Activated CD4-positive, alpha-beta T cell treated with anti-CD3 and anti-CD28 coated beads, Interleukin-2, amount 50 U/mL, for 4 hours (primary cell): ENCODE data around the gene PPIL6.
"Not testable (repeated sequence)": the region's sequence is repeated elsewhere in the genome, so short reads cannot be mapped to it uniquely, and the experiment has no call there.

ENCODE experiments used
- DNase-seq, 2 experiments: peaks; one replicate each; pipeline ENCODE4 v3.0.0-alpha.2; 2020

PPIL6 gene

DNA sequence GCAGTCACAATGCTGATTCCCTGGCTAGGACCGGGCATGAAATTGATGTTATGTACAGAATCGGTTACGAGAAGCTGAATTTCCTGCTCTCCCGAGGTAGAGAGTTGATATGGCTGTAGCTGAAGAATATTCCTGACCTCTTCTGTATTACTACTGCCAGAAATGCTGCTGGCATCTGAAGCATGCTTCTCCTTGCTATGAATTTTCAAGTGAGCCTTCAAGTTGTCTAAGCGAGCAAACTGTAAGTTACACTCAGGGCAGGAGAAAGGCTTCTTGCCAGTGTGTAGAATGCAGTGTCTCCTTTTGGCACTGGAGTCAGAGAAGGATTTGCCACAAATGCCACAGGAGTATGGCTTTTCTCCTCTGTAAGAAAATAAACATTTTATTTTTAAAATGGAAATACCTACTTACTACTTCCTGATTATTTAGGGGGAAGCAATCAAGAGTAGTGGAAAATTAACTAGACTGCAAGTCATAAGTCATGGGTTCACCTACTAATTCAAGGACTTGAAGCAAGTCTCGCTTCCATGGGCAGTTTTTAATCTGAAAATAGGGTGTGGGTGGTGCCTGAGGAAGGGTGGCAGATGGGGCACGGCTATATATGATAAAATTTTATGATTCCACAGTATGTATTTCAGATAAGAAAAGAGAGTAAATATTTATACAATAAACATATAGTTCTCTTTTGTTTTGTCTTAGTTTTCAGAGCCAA, 25.9 kb upstream of the PPIL6 start:
- no peak for DNase-seq

DNA sequence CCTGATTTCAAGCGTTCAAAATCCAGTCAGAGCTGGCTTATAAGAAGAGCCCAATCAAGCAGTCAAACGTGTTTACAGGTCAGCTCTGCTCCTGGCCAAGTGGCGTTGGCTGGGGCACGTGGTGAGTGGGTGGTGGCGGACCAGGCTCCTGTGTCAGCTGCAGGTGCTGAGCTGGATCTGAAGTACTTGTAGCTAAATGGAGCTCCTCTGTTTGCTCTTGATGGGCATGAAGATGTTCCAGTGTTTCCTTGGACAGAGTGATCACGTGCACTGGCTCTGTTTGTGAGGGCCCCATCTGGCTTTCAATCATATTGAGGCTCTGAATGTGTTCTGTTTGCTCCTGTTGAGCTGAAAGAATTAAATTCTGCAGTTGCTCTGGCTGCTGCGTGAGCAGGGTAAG, 25.3 kb upstream of the PPIL6 start:
- no peak for DNase-seq

DNA sequence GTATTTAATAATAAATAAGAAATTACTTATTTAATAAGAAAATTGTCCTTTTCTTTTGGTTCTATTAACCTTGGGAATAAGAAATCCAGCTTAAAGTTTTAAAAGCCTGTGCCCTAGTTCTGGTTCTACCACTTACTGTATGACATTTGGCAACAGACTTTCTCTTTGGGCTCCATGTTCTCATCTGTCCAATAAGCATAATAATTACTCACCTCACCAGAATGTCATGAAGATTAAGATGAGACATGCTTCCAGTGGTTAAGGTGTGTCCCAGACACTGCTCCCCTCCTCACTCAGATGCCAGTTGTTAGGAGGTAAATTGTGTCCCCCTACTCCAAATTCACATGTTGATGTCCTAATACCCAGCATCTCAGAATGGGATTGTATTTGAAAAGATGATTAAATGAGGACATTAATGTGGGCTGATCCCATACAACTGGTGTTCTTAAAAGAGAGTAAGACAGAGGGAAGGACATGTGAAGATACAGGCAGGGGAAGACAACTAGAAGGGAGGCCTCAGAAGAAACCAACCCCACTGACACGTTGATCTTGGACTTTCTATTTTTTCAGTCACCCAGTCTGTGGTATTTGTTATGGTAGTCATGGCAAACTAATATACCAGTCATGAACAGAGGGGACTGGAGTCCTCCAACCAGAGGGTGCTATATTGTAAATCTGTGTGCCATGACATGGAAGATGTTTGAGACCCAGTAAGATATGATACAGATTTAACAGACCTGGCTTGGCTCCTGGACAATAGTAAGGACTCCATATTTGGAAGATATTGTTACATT, 21.5 kb upstream of the PPIL6 start:
- DNase-seq = no peak

DNA sequence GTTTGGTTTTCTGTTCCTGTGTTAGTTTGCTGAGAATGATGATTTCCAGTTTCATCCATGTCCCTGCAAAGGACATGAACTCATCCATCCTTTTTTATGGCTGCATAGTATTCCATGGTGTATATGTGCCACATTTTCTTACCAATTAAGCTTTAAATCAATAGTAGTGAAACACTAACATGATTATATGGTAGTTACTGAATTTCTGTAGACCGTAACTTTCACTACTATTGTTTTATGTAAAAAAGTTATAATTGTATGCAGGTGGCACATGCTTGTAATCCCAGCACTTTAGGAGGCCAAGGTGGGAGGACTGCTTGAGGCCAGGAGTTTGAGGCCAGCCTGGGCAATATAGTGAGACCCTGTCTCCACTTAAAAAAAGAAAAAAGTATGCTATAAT, 20.8 kb upstream of the PPIL6 start:
- DNase-seq = not testable (repeated sequence)

GRCh38 chr6:109460161-109460829, 19.9 kb upstream of the PPIL6 start:
- no peak for DNase-seq

DNA sequence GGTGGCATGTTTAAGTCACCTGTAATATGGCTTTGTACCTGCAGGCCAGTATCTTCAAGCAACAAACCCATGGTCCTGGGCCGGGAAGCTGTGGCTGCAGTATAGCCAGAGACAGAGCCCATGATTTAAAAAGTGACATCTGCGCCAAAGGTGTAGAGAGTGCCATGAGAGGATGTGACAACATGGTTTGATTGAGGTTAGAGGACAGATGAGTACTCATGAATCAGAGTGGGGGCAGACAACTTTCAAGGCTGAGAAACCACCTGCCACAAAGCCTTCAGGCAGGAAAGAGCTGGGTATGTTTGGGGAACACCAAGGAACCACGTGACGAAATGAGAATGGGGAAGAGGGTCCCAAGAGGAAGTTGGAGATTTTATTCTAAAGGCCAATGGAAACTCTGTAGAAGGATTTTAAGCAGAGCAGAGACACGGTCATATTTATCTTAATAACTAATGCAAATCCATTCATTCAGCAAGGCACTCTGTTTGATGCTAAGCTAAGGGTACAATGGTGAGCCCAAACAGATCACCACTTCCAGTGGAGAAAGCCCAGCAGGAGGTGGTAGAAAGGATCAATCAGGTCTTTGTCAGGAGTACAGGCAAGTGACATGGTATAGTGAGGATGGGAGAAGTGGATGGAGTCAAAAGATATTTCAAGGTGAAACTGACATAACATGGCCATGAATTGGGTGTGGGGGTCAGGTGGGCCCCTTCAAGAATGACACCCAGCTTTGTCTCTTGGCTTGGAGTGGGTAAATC, 18.5 kb upstream of the PPIL6 start:
- DNase-seq = peak in 1 of 2 experiments; percentile 21

DNA sequence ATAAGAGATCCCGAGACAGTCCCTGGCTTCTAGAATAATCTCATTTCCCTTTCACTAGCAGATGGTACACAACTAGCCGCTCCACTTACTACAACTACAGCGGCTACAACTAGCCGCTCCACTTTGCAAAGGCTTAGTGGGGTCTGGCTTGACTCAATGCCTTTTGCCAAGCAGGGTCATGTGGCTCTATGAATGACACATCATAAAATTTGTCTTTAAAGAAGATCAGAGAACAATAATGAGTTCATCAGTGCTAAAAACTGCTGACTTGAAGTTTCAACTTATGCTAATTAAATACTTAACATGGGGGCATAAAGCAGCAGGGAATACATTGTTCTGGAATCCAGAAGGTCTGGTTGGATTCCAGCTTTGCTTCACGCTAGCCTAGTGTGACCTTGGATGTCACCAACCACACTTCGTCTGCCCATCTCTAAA, 17.2 kb upstream of the PPIL6 start:
- no peak for DNase-seq

- DNase-seq = no peak
These were observed 16.5 kb upstream of the PPIL6 start for GRCh38 chr6:109456710-109457561.

- DNase-seq = no peak
These were observed 15.7 kb upstream of the PPIL6 start for GRCh38 chr6:109456111-109456583.

- DNase-seq = peak; percentile 43 to 49
These were observed 15.1 kb upstream of the PPIL6 start, which contains the start of gene MICAL1 for GRCh38 chr6:109455437-109456110. MICAL1 (minus strand) TSS chr6:109455772; CDS start chr6:109454196, 1,576 bp downstream.

DNA sequence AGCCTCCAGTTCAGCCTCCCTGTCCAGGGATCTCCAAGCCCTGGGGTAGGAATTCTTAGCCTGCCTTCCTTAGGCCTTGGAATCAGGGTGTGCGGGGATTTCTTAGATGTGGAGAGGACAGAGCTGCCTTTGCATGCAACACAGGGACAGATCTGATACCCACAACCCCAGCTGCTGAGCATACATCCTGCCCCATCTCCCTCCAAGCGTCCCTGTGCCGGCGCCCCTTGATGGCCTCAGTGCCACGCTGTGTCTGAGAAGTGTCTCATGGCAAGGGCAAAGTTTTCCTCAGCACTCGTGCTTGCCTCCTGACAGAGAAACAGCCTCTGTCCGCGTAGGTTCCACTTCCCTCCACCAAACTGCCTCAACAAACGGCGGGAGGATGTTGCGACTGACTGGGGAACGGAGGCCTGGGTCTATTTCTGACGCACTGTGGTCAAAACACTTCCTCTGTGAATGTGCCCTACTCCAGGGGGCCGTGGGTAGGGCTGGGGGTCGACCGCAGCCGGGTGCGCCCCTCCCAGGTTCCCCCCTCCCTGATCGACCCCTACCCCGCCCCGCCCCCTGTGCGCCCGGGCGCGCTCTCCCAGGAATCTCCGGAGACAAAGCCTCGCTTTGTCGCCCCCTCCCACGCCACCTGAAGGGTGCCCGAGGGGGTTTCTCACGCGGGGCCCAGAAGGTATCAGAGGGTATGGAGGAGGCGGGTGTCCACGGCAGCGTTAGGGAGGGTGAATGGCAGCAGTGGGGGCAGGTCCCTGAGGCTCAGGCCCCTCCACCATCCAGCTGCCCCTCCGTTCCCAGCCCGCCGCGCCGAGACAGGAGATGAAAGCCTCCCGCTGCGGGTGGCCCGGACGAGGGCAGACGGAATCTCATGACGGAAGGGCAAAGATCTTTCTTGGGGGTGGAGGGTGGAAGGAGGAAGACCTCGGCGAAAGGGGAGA, 14.3 kb upstream of the PPIL6 start:
- DNase-seq = peak; percentile 43 to 52

DNA sequence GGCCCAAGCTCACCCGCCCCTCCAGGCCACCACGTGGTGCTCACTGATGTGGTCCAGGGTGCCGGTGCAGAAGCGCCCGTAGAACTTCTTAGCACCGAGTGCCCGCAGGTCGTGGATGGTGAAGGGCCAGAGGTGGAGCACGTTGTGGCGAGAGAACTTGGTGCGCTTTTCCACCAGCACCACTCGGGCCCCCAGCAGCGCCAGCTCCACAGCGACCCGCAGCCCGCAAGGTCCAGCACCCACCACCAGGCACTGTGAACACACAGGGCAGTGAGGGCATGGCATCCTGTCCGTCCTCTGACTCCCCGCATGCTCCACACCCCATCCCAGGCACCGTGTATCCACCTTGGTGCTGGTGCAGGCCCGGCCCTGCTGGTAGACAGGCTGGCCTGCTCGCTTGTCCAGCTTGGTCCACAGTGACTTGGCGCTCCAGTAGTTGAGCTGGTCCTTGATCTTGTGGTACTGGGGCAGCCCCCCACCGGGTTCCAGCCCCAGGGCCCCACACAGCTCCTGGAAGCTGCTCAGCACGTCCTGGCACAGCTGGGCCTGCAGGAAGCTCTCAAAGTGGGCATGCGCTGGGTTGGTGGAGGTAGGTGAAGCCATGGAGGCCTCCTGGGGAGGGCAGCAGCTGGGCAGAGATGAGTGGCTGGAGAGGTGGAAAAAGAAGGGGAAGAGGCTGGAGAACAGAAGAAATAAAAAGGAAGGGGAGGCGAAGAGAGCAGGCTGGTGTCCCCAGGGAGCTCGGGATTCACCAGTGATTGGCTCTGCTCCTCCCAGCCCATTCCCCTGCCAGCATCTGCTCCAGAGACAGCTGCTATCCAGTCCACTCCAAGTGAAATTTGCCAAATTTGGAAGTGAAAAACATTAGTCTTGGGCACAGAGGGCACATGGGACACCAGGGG, 13.4 kb upstream of the PPIL6 start:
- no peak for DNase-seq

- DNase-seq = no peak
These were observed 12.7 kb upstream of the PPIL6 start for GRCh38 chr6:109453156-109453555.

DNA sequence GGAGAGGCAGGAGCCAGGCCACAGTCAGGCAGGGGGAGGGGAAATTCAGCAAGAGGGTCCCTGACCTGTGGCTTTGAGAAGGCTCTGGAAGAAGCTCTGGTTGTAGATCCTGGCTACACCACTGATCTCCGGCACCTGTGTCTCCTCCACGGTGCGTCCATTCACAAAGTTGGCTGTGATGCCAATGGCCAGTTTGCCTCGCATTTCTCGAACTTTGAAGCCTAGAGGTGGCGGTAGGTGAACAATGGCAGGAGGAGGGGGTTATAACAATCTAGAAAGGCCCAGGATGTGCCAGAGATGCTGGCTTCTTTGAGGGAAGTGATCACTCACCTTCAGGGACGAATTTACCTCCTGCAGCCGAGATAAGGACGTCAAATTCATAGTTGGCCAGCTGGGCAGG, 11.8 kb upstream of the PPIL6 start:
- no peak for DNase-seq

DNA sequence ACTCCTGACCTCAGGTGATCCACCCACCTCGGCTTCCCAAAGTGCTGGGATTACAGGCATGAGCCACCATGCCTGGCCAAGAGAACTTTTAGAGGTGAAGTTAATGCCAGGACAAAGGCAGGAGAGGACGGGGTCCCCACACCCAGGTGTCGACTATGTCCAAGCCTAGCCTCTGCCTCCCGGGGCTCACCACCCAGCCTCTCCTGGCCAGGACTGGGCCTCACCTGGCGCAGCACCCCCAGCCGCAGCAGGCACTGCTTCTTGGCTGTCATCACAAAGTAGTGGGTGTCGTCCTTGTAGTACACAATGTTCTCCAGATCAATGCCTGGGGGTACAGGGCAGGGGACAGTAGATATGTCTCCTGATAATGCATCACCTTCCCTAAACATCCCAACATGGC, 10.9 kb upstream of the PPIL6 start:
- DNase-seq = no peak

DNA sequence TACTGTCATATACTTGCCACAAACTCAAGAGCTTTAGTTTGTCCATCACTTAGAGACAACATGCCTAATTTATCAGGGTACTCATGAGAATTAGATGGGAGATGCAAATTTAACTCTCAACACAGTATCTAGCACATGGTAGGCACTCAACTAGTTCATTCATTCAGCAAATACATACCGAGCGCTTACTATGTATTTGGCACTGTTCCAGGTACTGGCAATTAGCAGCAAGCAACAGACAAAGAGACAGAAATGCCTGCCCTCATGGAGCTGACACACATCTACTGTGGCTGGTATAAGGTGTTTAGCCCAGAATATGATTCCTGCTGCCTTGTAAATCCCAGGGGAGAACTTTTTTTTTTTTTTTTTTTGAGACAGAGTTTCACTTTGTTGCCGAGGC, 10.4 kb upstream of the PPIL6 start:
- DNase-seq = no peak

DNA sequence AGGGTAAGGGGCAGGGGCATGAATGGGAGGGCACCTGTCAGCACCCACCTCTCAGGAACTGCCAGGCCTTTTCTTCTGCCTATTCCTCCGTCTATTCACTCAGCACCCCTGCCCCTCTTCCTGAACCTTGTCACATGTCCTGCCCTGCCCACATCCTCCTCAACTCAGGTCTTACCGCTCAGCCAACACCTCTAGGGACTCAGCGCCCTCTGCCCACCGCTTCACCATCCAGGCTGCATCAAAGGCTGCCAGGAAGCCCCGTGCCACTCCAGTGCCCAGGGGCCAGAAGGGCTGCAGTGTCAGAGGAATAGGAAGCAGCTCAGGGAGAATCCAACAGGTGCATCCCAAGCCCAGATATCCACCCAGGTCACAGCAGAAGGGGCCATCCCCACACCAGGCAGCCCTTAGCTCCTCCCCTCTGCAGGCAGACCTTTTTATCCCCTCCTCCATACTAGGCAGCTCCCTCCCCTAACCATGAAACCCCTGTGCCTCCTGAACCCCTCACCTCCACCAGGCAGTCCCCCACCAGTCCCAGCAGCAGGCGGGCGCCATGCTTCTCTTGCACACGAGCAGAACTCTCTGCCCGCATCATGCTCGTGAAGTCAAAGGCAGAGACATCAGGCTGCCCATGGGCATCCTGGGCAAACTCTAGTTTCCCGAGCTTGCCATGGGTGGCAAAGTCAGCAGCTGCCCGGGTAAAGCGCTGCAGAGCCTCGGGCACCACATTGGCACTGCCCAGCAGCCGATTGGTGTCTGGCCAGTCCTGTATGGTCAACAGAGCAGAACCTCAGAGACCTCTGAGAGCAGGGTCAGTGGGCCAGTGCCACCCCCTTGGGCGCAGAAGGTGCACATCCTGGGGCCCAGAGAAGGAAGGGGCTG, 9.6 kb upstream of the PPIL6 start:
- DNase-seq = no peak
